Hepatocyte (in vitro differentiated cells): Measurements from ENCODE around the gene FAM124A. TPM values are rescaled to one million over a fixed set of nuclear protein-coding genes. Genes with fewer than 3 reads are reported as not detected.

Source experiments
- DNase-seq: peaks from one replicate; pipeline ENCODE4 v3.0.0-alpha.2; 2016; ENCODE audit warnings: low spot score
- H2AFZ ChIP-seq: fragments of 200-600 bp; sonication (generic); 2 replicates; pipeline ENCODE4 v1.6.0; 2016; ENCODE audit warnings: antibody characterized with exemption, mild to moderate bottlenecking
- H3K27ac ChIP-seq: fragments of 200-600 bp; sonication (generic); 2 replicates; pipeline ENCODE4 v1.5.1; 2016; ENCODE audit warnings: mild to moderate bottlenecking
- H3K27me3 ChIP-seq: fragments of 200-600 bp; sonication (generic); 2 replicates; pipeline ENCODE4 v1.6.1; 2016
- H3K36me3 ChIP-seq: fragments of 200-600 bp; sonication (generic); replicated peaks from 2 replicates; pipeline ENCODE4 v1.5.1; 2016; ENCODE audit warnings: low read depth; ENCODE audit not compliant: insufficient read depth
- H3K4me1 ChIP-seq: fragments of 200-600 bp; sonication (generic); 2 replicates; pipeline ENCODE4 v1.5.1; 2016; ENCODE audit warnings: mild to moderate bottlenecking, moderate library complexity; ENCODE audit not compliant: insufficient read depth
- H3K4me2 ChIP-seq: fragments of 200-600 bp; sonication (generic); 2 replicates; pipeline ENCODE4 v1.6.0; 2016
- H3K4me3 ChIP-seq: fragments of 200-600 bp; sonication (generic); 2 replicates; pipeline ENCODE4 v1.5.1; 2016; ENCODE audit warnings: mild to moderate bottlenecking
- H3K79me2 ChIP-seq: fragments of 200-600 bp; sonication (generic); 2 replicates; pipeline ENCODE4 v1.6.0; 2017; ENCODE audit warnings: mild to moderate bottlenecking
- H3K9me2 ChIP-seq: fragments of 200-600 bp; sonication (generic); replicated peaks from 2 replicates; pipeline ENCODE4 v1.6.0; 2017; ENCODE audit warnings: mild to moderate bottlenecking; ENCODE audit not compliant: insufficient read depth
- H3K9me3 ChIP-seq: fragments of 200-600 bp; sonication (generic); 2 replicates; pipeline ENCODE4 v1.5.1; 2016; ENCODE audit warnings: low read depth, mild to moderate bottlenecking
- H4K20me1 ChIP-seq: fragments of 200-600 bp; sonication (generic); 2 replicates; pipeline ENCODE4 v1.6.0; 2016; ENCODE audit warnings: mild to moderate bottlenecking; ENCODE audit not compliant: insufficient read depth, poor library complexity, severe bottlenecking
- EZH2 ChIP-seq: fragments of 200-600 bp; sonication (generic); IDR thresholded peaks from 2 replicates; pipeline ENCODE4 v1.6.1; 2016; ENCODE audit warnings: antibody characterized with exemption, mild to moderate bottlenecking, borderline replicate concordance
- EZH2phosphoT487 ChIP-seq: fragments of 200-600 bp; sonication (generic); IDR thresholded peaks from one replicate; pipeline ENCODE4 v1.6.1; 2018; ENCODE audit warnings: antibody characterized with exemption, mild to moderate bottlenecking, low read depth, moderate library complexity; ENCODE audit not compliant: unreplicated experiment, severe bottlenecking
- WGBS: methylation state at CpG from one replicate; pipeline ENCODE4 v1.1.6; 2016; ENCODE audit warnings: low lambda C conversion rate; ENCODE audit errors: missing lambda C conversion rate; 5-methylcytosine and 5-hydroxymethylcytosine counted together
- polyA plus RNA-seq: library from polyadenylated mRNA; unstranded; fragments of >200 nt; fragmentation: Nextera tagmentation; extraction: Ambion mirVana; gene quantifications from 2 replicates; pipeline ENCODE4 v1.2.1, GENCODE V29; 2016
- total RNA-seq: library from RNA; depleted of rRNA; stranded (reverse); fragments of >200 nt; gene quantifications from 2 replicates; pipeline ENCODE4 v1.2.3, GENCODE V29; 2014
- TF ChIP-seq, protein P1 (sequence below): fragments of 200-600 bp; sonication (generic); IDR thresholded peaks from 2 replicates; pipeline ENCODE4 v1.5.1; 2016; ENCODE audit warnings: antibody characterized with exemption, mild to moderate bottlenecking; ENCODE audit not compliant: poor library complexity

FAM124A gene
- total and polyA plus RNA-seq, 2 experiments from 2014 or later: 0.60 to 1.7 TPM

DNA sequence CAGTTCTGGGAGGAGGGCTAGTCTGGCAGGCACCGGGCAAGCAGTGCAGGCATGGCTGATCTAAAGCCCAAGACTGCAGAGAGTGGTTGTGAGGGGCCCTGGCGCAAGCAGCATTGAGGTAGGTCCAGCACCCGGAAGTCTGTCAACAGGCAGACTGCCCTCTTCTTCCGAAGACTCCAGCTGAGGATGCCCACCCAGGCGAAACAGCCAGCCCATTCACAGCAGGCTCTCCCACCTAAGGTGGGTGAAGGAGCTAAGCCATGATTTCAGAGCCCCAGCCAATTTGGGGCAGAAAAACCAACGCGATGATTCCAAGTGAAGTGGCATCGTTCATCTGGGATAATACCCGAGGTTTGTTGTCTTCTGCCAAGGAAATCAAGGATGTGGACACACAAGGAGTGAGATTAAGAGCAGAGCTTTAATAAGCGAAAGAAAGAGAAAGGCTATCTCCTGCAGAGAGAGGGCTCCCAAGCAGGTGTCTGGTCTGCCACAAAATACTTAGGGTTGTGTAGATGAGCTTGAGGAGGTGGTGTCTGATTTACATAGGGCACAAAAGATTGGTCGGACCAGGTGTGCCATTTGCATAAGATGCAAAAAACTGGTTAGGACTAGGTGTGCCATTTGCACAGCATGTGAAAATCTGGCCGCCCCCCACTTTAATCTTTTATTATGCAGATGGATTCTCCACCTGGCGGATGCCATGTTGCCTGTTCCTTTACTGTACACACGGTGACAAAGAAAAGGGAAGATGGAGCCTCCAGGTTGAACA, 22.6 kb downstream of the FAM124A start:
- Histone ChIP-seq H3K27me3 (peaks cover 5% of the 10 kb centered on the region), H3K4me2 (no peak overlapping the region), H3K4me3 (no peak overlapping the region), H3K9me2 (no peaks in the 10 kb centered on the region), H4K20me1 (no peaks in the 10 kb centered on the region), H3K27ac (no peak overlapping the region), H3K36me3 (no peaks in the 10 kb centered on the region), H3K79me2 (no peaks in the 10 kb centered on the region), H3K9me3 (no peaks in the 10 kb centered on the region), H3K4me1 (no peaks in the 10 kb centered on the region), H2AFZ (no peak overlapping the region)
- WGBS: 69% methylated on average over 14 of the region's 14 CpGs
- DNase-seq: no peak
- TF ChIP-seq EZH2 (no peak), EZH2phosphoT487 (no peak)
- TF ChIP-seq, protein P1, sequence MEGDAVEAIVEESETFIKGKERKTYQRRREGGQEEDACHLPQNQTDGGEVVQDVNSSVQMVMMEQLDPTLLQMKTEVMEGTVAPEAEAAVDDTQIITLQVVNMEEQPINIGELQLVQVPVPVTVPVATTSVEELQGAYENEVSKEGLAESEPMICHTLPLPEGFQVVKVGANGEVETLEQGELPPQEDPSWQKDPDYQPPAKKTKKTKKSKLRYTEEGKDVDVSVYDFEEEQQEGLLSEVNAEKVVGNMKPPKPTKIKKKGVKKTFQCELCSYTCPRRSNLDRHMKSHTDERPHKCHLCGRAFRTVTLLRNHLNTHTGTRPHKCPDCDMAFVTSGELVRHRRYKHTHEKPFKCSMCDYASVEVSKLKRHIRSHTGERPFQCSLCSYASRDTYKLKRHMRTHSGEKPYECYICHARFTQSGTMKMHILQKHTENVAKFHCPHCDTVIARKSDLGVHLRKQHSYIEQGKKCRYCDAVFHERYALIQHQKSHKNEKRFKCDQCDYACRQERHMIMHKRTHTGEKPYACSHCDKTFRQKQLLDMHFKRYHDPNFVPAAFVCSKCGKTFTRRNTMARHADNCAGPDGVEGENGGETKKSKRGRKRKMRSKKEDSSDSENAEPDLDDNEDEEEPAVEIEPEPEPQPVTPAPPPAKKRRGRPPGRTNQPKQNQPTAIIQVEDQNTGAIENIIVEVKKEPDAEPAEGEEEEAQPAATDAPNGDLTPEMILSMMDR: no peak

DNA sequence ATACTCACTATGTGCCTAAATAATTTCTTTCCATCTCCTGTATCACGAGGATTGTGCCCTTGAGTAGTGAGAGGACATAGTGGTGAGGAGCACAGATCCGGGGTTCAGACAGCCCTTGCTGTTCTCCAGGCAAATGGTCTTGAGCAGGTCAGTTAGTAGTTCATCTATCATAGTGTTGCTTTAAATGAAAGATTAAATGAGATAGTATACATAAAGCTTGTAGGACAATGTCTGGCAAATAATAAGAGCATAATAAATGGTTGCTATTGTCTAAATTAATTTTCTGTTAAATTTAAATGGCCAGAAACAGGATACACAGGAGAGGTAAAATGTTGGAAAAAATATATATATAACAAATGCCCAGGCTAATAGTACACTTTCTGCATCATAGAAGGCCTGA, 23.4 kb downstream of the FAM124A start:
- peaks cover 5% of the 10 kb centered on the region for H3K27me3 ChIP-seq
- H2AFZ ChIP-seq: no peak overlapping the region
- no peaks in the 10 kb centered on the region for H3K9me3 ChIP-seq
- no peaks in the 10 kb centered on the region for H3K79me2 ChIP-seq
- no peaks in the 10 kb centered on the region for H3K36me3 ChIP-seq
- H3K4me3 ChIP-seq: no peak overlapping the region
- no peaks in the 10 kb centered on the region for H4K20me1 ChIP-seq
- TF ChIP-seq, protein P1: no peak
- TF ChIP-seq EZH2phosphoT487: no peak
- no peak for TF ChIP-seq EZH2
- H3K27ac ChIP-seq: no peak overlapping the region
- no peaks in the 10 kb centered on the region for H3K4me1 ChIP-seq
- 90% methylated on average over 2 of the region's 2 CpGs for WGBS
- no peak for DNase-seq
- no peaks in the 10 kb centered on the region for H3K9me2 ChIP-seq
- H3K4me2 ChIP-seq: no peak overlapping the region

DNA sequence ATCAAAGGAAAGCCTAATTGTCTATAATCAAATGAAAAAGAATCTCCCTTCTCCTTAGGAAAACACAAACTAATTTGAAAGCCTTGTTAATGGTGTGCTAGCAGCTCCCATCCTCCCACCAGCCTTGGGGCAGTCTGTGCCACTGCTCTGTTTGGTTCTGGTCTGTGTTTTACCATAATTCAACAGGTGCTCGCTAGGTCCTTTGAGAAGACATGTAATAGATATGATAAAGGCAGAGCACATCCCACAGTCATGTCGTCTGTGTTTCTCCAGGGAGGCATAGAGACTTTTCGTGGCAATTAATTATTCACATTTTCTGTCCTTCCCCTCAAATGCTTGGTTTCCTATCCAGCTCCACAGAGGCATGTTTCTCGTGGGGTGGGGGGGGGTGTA, 23.8 kb downstream of the FAM124A start:
- Histone ChIP-seq H3K4me2 (no peak overlapping the region), H3K9me2 (no peaks in the 10 kb centered on the region), H3K9me3 (no peaks in the 10 kb centered on the region), H4K20me1 (no peaks in the 10 kb centered on the region), H3K4me1 (no peaks in the 10 kb centered on the region), H3K27me3 (peaks cover 5% of the 10 kb centered on the region), H3K36me3 (no peaks in the 10 kb centered on the region), H3K4me3 (no peak overlapping the region), H2AFZ (no peak overlapping the region), H3K27ac (no peak overlapping the region), H3K79me2 (no peaks in the 10 kb centered on the region)
- no peak for DNase-seq
- WGBS: 59% methylated on average over 4 of the region's 4 CpGs
- no peak for TF ChIP-seq EZH2
- TF ChIP-seq, protein P1: no peak
